HG03469 (cell line): ENCODE data around the gene HAUS5.
"Not testable (repeated sequence)": the region's sequence is repeated elsewhere in the genome, so short reads cannot be mapped to it uniquely, and the experiment has no call there.

ENCODE experiments used
- ATAC-seq: cut with Tn5 transposase; IDR thresholded peaks from one replicate; pipeline ENCODE4 v1.9.1; 2021; ENCODE audit warnings: mild to moderate bottlenecking, moderate library complexity, moderate number of reproducible peaks; ENCODE audit not compliant: unreplicated experiment

HAUS5 gene

DNA sequence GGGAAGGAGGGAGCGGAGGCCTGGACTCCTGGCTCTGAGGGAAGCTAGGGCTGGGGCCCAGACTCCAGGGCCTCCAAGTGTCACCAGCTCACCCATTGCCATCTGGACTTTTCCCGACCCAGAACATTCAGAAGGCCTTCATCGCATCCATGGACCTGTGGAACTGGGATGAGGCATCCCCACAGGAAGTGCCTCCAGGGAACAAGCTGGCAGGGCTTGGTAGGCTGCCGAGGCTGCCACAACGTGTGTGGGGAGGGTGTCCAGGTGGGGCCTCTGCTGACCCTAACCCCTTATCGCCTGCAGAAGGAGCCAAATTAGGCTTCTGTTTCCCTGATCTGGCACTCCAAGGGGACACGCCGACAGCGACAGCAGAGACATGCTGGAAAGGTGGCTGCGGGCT lies 29.8 kb downstream of the HAUS5 start:
- no peak for ATAC-seq

DNA sequence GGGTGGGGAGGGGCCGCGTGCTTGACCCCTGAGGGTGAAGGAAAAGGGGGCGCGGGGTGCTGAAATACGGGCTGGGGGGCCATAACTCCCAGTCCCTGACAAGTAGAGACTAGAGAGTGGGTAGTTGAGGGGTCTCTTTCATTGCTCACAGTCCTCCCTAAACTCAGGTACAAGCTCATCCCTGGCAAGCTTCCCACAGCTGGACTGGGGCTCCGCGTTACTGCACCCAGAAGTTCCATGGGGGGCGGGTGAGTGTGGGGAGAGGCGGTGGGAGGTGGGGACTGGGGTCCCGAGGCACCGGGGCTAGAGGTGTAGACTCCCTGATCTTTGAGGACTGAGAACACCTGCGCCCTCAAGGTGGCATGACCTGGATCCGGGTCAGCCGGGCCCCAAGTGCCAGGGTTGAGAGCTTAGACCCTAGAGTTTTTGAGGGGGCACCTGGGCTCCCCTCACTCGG lies 30.3 kb downstream of the HAUS5 start:
- ATAC-seq: no peak

DNA sequence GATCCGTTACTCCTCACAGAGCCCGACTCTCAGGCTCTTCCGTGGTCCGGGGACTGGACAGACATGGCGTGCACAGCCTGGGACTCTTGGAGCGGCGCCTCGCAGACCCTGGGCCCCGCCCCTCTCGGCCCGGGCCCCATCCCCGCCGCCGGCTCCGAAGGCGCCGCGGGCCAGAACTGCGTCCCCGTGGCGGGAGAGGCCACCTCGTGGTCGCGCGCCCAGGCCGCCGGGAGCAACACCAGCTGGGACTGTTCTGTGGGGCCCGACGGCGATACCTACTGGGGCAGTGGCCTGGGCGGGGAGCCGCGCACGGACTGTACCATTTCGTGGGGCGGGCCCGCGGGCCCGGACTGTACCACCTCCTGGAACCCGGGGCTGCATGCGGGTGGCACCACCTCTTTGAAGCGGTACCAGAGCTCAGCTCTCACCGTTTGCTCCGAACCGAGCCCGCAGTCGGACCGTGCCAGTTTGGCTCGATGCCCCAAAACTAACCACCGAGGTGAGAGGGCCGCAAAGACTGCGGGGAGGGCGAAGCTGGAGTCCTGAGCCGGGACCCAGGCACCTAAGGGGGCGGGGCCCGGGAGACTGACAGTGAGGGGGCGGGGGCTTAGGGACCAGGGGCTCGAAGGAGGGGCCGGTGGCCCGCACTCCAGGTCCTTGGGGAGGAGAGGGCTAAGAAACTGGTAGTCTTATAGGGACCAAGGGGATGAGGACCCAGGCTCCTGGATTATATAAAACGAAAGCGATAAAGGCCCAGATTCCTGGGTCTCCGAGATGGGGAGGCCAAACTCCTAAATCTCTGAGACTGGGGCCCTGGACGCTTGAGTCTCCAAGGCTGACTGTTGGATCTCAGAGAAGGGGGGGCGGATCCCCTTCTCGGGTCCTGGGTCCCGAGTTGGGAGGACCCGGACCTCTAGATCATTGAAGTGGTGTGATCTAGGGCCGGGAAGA lies 31.0 kb downstream of the HAUS5 start:
- ATAC-seq: no peak

DNA sequence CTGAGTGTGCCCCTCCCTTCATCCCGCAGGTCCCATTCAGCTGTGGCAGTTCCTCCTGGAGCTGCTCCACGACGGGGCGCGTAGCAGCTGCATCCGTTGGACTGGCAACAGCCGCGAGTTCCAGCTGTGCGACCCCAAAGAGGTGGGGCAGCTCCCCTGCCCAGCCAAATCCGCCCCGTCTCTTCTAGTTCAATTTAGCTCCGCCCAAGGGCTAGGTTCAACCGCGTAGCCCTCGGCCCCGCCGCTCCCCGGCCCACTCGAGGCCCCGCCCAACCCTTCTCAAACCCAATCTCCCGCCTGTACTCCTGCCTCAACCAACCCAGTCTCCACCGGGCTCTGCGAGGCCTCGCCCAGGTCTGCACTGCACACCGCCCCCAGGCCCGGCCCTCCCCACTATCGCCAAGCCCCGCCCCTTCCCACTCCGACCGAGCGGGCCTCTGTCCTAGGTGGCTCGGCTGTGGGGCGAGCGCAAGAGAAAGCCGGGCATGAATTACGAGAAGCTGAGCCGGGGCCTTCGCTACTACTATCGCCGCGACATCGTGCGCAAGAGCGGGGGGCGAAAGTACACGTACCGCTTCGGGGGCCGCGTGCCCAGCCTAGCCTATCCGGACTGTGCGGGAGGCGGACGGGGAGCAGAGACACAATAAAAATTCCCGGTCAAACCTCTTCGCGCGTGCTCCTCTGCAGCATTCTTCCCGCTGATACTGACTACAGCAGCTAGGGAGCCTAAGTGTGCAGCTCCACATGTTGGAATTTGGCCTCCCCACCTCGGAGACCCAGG lies 31.9 kb downstream of the HAUS5 start:
- ATAC-seq: peak; percentile 34

DNA sequence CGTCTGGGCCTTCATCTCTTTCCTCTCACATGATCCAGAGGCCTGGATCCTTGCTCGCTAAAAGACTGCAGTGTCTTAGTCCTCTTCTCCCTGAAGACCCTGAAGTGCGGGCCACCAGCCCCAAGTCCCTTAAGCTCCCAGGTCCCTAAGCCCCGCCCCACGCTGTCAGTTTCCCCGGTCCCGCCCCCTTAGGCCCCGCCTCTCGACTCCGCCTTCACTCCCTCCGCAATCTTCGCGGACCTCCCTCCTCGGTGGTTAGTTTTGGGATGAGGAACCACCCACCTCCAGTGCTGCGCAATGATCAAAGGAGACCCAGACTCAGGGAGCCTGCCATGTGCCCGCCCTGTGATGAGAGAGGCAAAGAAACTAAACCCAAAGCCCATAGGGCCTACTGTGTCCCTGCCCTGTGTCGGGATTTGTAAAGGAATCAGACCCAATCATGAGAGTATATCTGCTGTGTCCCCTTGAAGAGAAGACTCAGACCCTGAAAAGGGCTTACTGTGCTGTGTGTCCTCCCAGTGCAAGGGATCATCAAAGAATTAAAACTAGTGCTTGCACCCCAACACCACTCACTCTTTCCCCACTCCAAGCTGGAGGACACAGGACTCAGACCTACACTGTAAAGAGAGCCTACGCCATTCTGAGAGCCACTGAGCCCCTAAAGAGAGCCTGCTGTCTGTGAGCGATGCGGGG lies 32.6 kb downstream of the HAUS5 start:
- ATAC-seq: no peak

DNA sequence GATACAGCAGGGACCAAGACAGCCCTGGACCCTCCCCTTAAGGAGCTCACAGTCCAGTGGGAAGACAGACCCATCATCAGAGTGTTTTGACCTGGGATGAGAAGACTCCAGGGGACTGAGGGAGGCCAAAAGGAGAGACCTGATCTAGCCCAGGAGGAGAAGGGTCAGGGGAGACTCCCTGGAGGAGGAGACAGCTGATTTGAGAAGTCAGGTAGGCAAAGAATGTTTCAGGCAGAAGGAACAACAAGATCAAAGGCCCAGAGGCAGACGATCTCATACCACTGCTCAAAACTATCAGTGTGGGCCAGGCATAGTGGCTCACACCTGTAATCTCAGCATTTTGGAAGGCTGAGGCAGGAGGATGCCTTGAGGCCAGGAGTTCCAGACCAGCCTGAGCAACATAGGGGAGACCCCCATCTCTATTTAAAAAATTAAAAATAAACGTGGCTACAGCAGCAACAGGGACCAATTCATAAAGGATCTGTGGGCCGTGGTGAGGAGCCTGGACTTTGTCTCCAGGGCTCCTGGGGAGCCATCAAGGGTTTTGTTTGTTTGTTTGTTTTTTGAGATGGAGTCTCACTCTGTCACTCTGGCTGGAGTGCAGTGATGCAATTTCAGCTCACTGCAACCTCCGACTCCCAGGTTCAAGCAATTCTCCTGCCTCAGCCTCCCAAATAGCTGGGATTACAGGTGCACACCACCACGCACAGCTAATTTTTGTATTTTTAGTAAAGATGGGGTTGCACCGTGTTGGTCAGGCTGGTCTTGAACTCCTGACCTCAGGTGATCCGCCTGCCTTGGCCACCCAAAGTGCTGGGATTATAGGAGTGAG lies 33.4 kb downstream of the HAUS5 start:
- no peak for ATAC-seq

DNA sequence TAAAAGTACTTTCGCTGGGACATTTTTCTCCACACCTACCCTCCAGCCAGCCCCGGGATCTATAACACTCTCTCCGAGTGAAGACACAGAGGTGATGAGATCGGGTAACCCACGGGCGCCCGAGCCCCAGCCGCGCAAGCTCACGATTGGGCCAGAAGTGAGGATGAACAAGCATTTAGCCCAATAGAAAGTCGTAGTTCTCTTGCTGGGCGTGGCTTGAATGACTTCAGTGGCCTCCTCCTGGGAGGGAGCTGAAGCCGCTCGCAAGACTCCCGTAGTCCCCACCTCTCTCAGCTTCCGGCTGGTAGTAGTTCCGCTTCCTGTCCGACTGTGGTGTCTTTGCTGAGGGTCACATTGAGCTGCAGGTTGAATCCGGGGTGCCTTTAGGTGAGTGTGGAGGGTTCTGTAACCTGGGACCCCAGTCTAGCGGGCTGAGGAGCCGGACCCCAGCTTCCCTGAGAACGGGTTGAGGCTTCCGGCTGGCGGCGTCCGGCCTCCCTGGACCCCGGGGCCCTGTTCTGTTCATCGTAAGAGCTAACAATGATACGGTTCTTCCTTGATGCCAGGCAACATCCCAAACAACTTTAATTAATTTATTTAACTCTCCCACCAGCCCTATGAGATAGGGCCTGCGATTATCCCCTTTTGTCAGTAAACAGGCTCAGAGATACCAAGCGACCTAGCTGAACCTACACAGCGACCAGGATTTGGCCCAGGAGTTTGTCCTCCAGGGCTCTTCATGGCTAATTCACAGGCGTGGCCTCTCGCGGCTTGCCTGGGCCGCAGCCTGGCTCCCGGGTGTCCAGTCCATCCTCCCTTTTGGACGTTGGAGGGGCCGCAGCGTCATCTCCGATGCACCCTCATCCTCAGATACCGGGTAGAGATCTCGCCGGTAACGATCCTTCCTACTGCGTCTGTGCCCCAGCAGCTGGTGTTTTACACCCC lies 35.8 kb downstream of the HAUS5 start, which contains the start of gene COX6B1:
Gene COX6B1 (plus strand): TSS at position 307 of the 945 bp plus-strand sequence. CDS start 2,921 bp downstream, outside the sequence.
- ATAC-seq: peak; percentile 55

DNA sequence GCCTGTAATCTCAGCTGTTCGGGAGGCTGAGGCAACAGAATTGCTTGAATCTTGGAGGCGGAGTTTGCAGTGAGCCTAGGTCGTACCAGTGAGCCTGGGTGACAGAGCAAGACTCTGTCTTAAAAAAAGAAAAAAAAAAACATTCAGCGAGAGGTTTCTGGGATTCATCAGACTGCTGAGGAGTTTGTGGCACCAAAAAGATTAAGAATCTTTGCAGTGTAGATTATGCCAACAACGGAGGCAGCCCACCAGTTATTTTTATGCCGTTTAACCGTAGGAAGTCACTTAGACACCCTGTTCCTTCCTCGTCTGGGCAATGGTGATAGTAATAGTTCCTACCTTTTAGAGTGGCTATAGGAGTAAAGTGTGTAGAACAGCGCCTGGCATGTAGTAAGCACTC lies 38.0 kb downstream of the HAUS5 start:
- no peak for ATAC-seq

DNA sequence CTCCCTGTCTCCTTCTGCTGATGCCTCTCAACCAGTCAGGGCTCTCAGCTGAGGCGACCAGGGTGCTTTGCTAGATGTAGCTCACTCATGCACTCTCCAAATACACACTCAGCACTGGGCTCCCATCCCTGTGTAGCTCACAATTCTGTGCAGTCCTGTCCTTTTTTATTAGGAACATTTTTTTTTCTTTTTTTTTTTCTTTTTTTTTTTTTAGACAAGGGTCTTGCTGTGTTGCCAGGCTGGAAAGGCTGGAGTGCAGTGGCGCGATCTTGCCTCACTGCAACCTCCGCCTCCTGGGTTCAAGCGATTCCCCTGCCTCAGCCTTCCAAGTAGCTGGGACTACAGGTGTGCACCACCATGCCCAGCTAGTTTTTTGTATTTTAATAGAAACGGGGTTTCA lies 42.3 kb downstream of the HAUS5 start:
- ATAC-seq: not testable (repeated sequence)

DNA sequence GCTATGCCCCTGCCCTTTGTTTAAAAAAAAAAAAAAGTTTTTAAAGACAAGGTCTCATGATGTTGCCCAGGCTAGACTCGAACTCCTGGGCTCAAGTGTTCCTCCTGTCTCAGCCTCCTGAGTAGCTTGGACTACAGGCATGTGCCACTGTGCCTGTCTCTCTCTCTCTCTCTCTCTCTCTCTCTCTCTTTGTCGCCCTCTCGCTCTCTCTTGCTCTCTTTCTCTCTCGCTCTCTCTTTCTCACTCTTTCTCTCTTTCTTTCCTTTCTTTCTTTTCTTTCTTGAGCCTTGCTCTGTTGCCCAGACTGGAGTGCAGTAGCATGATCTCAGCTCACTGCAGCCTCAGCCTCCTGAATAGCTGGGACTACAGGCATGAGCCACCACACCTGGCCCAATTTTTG lies 43.1 kb downstream of the HAUS5 start:
- no peak for ATAC-seq

DNA sequence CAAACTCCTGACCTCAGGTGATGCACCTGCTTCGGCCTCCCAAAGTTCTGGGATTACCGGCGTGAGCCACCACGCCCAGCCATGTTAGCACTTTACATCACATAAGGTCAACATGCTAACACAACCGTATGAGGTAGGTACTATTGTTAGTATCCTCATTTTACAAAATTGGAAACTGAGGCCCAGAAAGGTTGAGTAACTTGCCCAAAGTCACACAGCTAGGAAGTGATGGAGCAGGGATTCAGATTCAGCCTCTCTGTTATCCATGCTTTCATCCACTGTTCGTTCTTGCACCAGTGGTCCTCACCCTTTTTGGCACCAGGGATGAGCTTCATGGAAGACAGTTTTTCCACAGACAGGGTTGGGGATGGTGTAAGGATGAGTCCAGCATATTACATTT lies 44.2 kb downstream of the HAUS5 start:
- no peak for ATAC-seq

DNA sequence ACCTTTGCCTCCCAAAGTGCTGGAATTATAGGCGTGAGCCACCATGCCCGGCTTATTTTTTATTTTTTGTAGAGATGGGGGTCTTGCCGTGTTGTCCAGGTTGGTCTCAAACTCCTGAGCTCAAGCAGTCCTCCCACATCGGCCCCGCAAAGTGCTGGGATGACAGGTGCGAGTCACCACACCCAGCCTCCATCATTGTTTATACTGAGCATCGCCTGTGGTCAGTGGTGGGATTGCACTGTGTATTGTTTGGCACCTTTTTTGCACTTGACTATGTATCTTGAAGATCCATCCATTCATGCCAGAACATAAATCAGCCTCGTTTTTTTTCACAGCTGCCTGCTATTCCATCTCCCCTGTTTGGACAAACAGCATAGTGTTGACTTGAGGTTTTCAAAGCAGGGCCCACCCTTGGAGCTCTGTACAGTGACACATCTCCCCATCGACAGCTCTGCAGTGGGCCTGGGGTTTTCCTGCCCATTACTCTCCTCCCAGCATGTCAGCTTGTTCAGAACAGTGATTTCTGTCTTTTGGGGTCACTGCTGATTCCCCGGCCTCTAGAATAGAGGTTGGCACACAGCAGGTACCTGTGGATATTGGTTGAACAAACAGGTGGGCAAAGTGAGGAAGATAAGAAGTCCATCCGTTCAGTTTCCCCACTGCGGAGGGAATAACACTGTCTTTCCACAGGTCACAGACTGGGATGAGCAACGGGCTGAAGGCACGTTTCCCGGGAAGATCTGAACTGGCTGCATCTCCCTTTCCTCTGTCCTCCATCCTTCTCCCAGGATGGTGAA lies 45.6 kb downstream of the HAUS5 start:
- no peak for ATAC-seq

DNA sequence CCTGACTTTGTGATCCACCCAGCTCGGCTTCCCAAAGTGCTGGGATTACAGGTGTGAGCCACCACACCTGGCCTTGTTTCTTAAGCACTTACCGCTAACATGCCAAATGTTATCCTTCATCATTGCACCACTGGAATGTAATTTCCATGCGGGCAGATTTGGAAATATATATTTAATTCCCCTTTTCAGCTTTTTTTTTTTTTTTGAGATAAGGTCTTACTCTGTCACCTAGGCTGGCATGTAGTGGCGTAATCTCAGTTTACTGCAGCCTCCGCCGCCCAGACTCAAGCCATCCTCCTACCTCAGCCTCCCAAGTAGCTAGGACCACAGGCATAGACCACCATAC lies 49.4 kb downstream of the HAUS5 start:
- no peak for ATAC-seq

DNA sequence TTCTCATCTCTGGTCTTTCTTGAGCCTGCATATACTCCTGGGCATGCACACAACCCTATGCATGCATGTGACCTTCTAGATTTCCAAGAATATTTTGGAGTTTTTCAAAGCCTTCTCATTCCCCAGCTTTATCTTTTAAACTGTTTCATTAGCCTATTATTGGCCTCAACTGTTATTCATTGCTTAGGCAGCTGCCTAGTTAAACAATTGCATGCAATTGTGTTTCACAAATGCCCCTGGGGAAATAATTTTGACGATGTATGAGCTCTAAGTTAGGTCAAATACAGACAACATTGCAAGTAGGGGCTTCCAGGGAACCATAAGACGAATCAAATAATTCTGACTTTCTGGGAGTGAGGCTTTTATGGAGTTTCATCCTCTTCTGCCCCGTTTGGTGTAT lies 51.4 kb downstream of the HAUS5 start:
- no peak for ATAC-seq

DNA sequence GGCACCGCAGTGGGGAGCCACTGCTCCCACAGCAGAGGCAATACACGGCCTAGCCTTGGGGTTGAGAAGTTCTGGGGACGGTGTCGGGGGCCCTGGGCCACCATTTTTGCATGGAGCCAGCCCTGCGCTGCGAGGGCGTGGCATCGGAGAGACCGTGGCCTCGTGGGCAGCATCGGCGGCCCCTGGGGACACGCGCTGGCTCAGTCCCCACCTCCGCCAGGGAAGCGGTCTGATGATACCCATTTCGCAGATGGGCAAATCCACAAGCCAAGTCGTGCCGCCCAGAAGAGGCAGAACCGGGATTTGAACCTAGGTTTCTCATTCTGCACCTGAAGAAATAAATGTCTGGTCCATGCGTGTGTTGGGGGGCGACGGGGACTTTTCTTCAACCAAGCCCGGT lies 52.6 kb downstream of the HAUS5 start:
- ATAC-seq: no peak

DNA sequence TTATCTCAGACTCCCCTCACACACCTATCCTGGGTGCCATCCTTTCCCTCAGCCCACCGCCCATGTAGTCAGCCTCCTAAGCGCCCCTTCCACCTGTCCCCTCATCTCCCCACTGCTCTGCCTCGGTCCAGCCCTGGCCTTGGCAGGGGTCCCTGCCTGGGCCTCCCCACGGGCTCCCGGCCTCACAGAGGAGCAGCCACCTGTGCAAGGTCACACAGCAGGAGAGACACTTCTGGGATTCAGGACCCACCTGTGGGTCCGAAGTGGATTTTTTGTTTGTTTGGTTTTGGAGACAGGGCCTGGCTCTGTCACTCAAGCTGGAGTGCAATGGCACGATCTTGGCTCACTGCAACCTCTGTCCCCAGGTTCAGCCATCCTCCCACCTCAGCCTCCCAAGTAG lies 53.1 kb downstream of the HAUS5 start:
- no peak for ATAC-seq

DNA sequence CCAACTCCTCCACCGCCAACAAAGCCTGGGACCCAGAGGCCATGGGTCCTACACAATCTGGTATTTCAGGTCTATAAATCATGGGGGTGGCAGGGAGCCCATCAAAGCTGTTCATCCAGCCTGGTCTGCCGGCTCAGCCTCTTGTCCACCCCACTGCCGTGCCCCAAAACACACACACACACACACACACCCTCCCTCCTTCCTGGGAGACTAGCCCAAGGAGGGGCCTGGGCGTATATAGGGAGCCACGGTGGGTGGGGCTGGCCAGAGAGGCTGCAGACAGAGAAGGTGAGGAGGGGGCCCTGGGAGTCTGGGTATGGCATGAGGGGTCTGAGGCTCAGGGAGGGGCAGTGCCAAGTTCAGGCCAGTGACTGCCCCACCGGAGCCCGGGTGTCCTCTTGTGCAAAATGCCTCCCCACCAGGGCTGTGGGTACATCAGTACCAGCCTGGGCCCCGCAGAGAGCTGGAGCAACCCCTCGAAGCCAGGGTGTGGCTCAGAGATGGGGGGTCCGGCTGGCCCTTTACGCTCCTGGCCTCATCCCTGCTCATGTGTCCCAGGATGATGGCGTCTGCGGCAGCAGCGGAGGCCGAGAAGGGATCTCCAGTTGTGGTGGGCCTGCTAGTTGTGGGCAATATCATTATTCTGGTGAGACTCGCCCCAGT lies 53.8 kb downstream of the HAUS5 start, which contains the start of gene UPK1A:
Gene UPK1A (plus strand): TSS at position 267 of the 663 bp plus-strand sequence. CDS start 296 bp downstream, at position 563.
- ATAC-seq: no peak

DNA sequence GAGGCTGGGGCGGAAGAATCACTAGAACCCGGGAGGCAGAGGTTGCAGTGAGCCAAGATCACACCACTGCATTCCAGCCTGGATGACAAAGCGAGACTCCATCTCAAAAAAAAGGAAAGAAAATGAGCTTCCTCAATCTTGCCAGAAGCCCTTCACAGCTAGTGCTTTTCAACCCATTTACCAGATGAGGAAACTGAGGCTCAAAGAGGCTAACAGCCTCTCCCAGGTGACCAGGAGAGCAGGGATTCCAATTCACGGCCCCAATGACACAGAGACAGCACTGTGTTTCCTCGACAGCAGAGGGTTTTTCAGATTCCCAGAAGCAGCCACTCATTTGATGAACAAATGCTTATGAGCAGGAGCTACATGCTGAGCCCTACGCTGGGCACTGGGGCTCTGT lies 57.0 kb downstream of the HAUS5 start:
- no peak for ATAC-seq
